WTC11 (cell line): Measurements from ENCODE around the gene FOXO1.

Experiments
- HMGA2 ChIP-seq: fragments of 250-450 bp; sonication (Bioruptor Pico); IDR thresholded peaks from 2 replicates; pipeline ENCODE4 v1.4.0; 2021; ENCODE audit warnings: mild to moderate bottlenecking, moderate library complexity
- ZNF121 ChIP-seq: sonication (generic); formaldehyde crosslinking; IDR thresholded peaks from 2 replicates; pipeline ENCODE4 v1.8.0; 2023; ENCODE audit warnings: missing genetic modification reagents
- TF ChIP-seq, protein P1 (sequence below): fragments of 200-600 bp; IDR thresholded peaks from 2 replicates; pipeline ENCODE4 v1.8.0; 2022; ENCODE audit warnings: antibody characterized with exemption
- TF ChIP-seq, protein P2 (sequence below): sonication (generic); formaldehyde crosslinking; IDR thresholded peaks from 2 replicates; pipeline ENCODE4 v1.8.1; 2022; ENCODE audit warnings: low read depth, missing genetic modification reagents, borderline replicate concordance
- TF ChIP-seq, protein P3 (sequence below): sonication (generic); formaldehyde crosslinking; IDR thresholded peaks from 2 replicates; pipeline ENCODE4 v1.8.1; 2022; ENCODE audit warnings: low read depth, mild to moderate bottlenecking, moderate library complexity, missing genetic modification reagents, borderline replicate concordance

DNA sequence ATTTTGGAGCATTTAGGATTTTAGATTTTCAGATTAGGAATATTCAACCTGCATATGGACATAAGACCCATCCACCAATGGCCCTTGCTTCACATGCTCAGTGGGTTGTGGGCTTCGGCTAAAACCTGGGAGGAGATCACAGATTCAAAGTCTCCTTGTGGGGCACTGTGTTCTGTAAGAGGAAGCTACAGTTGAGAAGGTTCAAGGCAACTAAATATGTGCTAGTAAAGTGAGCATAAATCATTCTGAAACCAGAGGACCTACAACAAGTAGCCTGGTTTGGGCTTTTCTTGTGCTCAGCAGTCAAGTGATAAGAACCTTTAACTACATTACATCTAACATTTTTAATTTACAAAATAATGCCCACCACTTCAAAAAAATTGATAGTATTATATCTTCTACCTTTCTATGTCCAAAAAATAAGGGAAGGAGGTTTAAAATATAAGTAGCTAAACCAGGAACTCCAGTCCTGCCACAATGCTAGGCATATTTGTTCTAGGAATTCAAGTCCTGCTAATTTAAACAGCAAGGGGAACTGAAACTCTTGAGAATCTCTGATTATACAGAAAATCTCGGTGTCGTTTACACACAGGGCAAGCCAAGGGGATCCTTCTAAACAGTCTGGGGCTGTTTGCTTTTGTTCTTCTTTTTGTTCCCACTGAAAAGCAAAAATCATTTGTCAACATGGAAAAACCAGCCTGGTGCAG is 36.6 kb downstream of the FOXO1 start:
- no peak for TF ChIP-seq ZNF121
- TF ChIP-seq, protein P1, sequence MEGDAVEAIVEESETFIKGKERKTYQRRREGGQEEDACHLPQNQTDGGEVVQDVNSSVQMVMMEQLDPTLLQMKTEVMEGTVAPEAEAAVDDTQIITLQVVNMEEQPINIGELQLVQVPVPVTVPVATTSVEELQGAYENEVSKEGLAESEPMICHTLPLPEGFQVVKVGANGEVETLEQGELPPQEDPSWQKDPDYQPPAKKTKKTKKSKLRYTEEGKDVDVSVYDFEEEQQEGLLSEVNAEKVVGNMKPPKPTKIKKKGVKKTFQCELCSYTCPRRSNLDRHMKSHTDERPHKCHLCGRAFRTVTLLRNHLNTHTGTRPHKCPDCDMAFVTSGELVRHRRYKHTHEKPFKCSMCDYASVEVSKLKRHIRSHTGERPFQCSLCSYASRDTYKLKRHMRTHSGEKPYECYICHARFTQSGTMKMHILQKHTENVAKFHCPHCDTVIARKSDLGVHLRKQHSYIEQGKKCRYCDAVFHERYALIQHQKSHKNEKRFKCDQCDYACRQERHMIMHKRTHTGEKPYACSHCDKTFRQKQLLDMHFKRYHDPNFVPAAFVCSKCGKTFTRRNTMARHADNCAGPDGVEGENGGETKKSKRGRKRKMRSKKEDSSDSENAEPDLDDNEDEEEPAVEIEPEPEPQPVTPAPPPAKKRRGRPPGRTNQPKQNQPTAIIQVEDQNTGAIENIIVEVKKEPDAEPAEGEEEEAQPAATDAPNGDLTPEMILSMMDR, result no peak
- TF ChIP-seq HMGA2 (CRISPR knock-in tag), result no peak
- TF ChIP-seq, protein P2, sequence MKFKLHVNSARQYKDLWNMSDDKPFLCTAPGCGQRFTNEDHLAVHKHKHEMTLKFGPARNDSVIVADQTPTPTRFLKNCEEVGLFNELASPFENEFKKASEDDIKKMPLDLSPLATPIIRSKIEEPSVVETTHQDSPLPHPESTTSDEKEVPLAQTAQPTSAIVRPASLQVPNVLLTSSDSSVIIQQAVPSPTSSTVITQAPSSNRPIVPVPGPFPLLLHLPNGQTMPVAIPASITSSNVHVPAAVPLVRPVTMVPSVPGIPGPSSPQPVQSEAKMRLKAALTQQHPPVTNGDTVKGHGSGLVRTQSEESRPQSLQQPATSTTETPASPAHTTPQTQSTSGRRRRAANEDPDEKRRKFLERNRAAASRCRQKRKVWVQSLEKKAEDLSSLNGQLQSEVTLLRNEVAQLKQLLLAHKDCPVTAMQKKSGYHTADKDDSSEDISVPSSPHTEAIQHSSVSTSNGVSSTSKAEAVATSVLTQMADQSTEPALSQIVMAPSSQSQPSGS (CRISPR knock-in tag), result no peak
- TF ChIP-seq, protein P3, sequence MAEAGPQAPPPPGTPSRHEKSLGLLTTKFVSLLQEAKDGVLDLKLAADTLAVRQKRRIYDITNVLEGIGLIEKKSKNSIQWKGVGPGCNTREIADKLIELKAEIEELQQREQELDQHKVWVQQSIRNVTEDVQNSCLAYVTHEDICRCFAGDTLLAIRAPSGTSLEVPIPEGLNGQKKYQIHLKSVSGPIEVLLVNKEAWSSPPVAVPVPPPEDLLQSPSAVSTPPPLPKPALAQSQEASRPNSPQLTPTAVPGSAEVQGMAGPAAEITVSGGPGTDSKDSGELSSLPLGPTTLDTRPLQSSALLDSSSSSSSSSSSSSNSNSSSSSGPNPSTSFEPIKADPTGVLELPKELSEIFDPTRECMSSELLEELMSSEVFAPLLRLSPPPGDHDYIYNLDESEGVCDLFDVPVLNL (CRISPR knock-in tag), result no peak
